ENCODE results near the gene RMDN2.

The RMDN2 gene

GRCh38 chr2:38065502-38066135 is 140.5 kb downstream of the RMDN2 start:
- DNase-seq (ENCODE audit: low read depth), result no peak
- no peak overlapping the region for H3K4me3 ChIP-seq (ENCODE audit: low read depth, low read length)
- TF ChIP-seq CTCF (IDR thresholded peaks at IDR 0.05; ENCODE audit: control insufficient read depth, extremely low read depth, insufficient read depth), result no peak

- no peak for DNase-seq (ENCODE audit: low read depth)
- no peak for TF ChIP-seq CTCF (IDR thresholded peaks at IDR 0.05; ENCODE audit: control insufficient read depth, extremely low read depth, insufficient read depth)
- no peak overlapping the region for H3K4me3 ChIP-seq (ENCODE audit: low read depth, low read length)
These were observed 141.5 kb downstream of the RMDN2 start for GRCh38 chr2:38066421-38067115.

Data from LNCaP clone FGC (cell line).